WI38 (cell line): Measurements from ENCODE around the gene CD247.

ENCODE experiments used
- H3K4me3 ChIP-seq: 2 replicates; pipeline ENCODE4 v1.5.1; 2011; ENCODE audit warnings: low read depth, mild to moderate bottlenecking, control low read depth, low read length
- TF ChIP-seq, protein P1 (sequence below): IDR thresholded peaks from 2 replicates; pipeline ENCODE4 v1.5.1; 2012; ENCODE audit warnings: low read depth, mild to moderate bottlenecking, control low read depth, low read length

Gene CD247

DNA sequence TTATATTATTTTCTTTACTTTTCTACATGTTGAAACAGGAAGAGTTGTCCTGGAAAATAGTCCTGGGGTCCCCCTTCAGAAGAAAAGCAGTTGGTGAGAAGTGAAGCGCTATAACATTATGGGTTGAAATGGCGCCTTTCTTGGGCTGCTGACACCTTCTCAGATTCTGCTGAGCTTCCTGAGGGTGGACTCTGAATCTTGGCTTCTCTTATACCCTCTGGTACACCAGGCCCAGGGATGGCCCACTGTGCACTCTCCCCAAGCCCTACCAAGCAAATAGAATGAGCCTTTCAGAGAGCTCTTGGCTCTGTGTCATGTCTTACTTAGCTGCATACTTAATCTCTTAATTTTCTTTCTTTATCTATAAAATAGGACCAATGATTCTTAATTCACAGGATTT lies 42.3 kb downstream of the CD247 start:
- TF ChIP-seq, protein P1, sequence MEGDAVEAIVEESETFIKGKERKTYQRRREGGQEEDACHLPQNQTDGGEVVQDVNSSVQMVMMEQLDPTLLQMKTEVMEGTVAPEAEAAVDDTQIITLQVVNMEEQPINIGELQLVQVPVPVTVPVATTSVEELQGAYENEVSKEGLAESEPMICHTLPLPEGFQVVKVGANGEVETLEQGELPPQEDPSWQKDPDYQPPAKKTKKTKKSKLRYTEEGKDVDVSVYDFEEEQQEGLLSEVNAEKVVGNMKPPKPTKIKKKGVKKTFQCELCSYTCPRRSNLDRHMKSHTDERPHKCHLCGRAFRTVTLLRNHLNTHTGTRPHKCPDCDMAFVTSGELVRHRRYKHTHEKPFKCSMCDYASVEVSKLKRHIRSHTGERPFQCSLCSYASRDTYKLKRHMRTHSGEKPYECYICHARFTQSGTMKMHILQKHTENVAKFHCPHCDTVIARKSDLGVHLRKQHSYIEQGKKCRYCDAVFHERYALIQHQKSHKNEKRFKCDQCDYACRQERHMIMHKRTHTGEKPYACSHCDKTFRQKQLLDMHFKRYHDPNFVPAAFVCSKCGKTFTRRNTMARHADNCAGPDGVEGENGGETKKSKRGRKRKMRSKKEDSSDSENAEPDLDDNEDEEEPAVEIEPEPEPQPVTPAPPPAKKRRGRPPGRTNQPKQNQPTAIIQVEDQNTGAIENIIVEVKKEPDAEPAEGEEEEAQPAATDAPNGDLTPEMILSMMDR, result no peak
- no peak overlapping the region for H3K4me3 ChIP-seq

DNA sequence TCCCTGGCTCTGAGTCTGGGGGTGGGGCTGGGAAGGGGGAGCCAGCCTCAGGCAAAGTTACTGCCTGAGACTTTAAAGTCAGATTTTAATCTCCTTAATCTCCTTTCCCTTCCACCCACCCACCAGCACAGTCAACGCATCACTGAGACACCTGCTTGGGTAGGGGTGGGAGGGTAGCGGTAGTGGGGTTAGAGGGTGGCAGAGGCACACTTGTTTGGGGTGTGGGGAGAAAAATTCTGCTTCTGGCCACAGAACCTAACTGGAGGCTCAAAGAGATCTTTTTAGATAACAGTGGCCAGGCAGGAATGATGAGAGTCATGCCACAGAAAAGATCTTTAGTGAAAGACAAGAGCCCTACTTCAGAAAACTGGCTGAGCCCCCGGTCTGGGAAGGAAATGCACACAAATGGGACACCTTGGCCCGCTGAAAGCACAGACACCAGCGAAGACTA lies 44.1 kb downstream of the CD247 start:
- TF ChIP-seq, protein P1, result no peak
- H3K4me3 ChIP-seq, result no peak overlapping the region

DNA sequence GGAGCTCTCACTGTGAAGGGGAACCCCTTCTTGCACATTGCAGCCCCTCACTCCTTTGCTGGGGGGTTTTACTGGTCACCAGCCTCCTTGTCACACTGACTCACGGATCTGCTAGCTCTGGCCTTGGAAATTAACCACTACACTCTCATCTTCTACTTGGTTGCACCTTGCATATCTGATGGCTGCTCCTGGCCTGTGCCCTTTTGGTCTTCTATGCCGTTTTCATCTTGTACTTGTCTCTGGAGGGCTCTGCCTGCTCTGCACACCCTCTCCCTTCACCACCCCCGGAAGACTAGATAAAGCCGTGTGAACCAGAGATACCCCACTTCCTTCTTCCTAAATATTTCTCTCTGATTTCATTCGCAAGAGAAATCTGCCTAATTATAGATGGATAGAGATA lies 44.6 kb downstream of the CD247 start:
- no peak overlapping the region for H3K4me3 ChIP-seq
- TF ChIP-seq, protein P1, result no peak

DNA sequence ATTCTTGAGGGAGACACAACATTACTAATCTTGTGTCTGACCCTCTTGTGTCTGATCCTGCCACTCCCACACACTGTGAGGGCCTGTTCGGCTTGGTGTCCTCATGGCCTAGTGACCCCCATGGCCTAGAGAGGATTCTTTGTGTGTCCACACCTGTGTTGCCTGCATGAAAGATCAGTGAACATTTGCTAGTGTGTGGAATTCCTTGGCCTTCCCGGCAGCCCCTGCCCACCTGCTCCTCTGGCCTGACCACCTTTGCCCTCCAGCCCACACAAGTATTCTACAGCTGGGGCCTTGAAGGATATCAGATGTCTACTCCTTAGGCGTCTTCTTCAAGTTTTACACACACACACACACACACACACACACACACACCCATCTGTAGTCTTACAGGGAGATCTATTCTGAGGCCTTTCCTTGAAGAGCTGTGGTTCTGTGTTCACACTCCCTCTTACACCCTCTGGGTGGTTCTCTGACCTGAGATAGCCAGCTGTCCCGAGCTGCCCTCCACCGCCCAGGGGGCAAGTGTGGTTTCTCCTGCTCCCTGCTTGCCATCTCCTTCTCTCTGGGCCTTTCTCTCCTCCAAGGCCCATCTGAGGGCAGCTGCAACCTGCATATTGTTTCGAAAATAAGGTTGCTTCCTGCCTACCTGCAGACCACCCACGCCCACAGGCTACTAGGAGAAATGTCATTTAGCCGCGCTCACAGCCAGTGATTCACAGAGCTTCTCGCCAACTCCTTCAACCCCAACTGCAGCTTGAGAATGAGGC lies 45.4 kb downstream of the CD247 start:
- no peak overlapping the region for H3K4me3 ChIP-seq
- TF ChIP-seq, protein P1, result no peak

- no peak overlapping the region for H3K4me3 ChIP-seq
- TF ChIP-seq, protein P1, result no peak
Measured at GRCh38 chr1:167471568-167471967, 46.8 kb downstream of the CD247 start.

GRCh38 chr1:167469280-167469965 lies 48.9 kb downstream of the CD247 start:
- H3K4me3 ChIP-seq, result no peak overlapping the region
- TF ChIP-seq, protein P1, result no peak

DNA sequence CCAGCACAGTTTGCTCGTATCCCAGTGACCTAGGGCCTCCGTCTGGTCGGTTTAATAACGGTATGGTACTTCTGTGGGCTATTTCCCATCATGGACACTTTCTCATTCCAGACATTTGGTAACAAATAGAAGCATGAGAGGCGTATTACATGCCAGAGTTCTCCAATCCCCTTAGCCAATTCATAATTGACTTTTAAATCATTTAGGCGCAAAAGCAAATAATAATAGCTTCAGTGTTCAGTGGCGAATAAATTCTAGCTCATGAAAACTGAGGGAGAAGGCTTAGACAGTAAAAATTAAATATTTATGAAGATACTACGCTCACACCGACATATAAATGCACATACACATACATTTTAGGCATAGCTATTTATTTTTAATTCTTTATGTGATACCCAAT lies 50.6 kb downstream of the CD247 start:
- TF ChIP-seq, protein P1, result no peak
- H3K4me3 ChIP-seq, result no peak overlapping the region
